K562 (cell line): ENCODE measurements around the gene ZBTB38. TPM values are rescaled to one million over a fixed set of nuclear protein-coding genes. Genes with fewer than 3 reads are reported as not detected.
A peak's percentile ranks its signal among the peaks of the same experiment; 100 is the strongest.

ENCODE experiments used
- ATF7 ChIP-seq: fragments of 450-650 bp; IDR thresholded peaks from 2 replicates; pipeline ENCODE4 v1.7.1; 2014; ENCODE audit warnings: mild to moderate bottlenecking, moderate library complexity
- CBX5 ChIP-seq: IDR thresholded peaks from 2 replicates; pipeline ENCODE4 v1.6.1; 2014; ENCODE audit warnings: low read depth, borderline replicate concordance
- CCNT2 ChIP-seq: IDR thresholded peaks from 2 replicates; pipeline ENCODE4 v1.6.1; 2011; ENCODE audit warnings: borderline replicate concordance, low read depth, mild to moderate bottlenecking, moderate library complexity, mixed read lengths, low read length; ENCODE audit not compliant: insufficient read length; ENCODE audit errors: extremely low read depth
- CSDE1 ChIP-seq, 2 experiments: fragments of 450-650 bp; IDR thresholded peaks; 2 replicates each; pipeline ENCODE4 v1.6.1; 2016; ENCODE audit warnings: mild to moderate bottlenecking in 1 of 2
- FOXP1 ChIP-seq: sonication (generic); formaldehyde crosslinking; IDR thresholded peaks from 2 replicates; pipeline ENCODE4 v1.8.0; 2022; ENCODE audit warnings: mild to moderate bottlenecking, missing genetic modification reagents
- FUS ChIP-seq: fragments of 200-400 bp; formaldehyde crosslinking; optimal IDR thresholded peaks from 2 replicates; pipeline ENCODE3; 2017; ENCODE audit warnings: low read depth, low read length
- HDAC8 ChIP-seq: fragments of 450-650 bp; IDR thresholded peaks from 2 replicates; pipeline ENCODE4 v1.6.1; 2016; ENCODE audit warnings: mild to moderate bottlenecking, missing genetic modification characterization, moderate library complexity, missing compliant biosample characterization
- L3MBTL2 ChIP-seq: fragments of 450-650 bp; IDR thresholded peaks from 2 replicates; pipeline ENCODE4 v1.6.1; 2016; ENCODE audit warnings: mild to moderate bottlenecking, moderate library complexity
- MCM3 ChIP-seq: fragments of 450-650 bp; IDR thresholded peaks from 2 replicates; pipeline ENCODE4 v1.6.1; 2016
- NCOA4 ChIP-seq: fragments of 450-650 bp; IDR thresholded peaks from 2 replicates; pipeline ENCODE4 v1.6.1; 2018; ENCODE audit warnings: mild to moderate bottlenecking; ENCODE audit not compliant: partially characterized antibody
- PML ChIP-seq: IDR thresholded peaks from 2 replicates; pipeline ENCODE4 v1.6.1; 2012; ENCODE audit warnings: low read length, inconsistent platforms
- POLR2A ChIP-seq: fragments of 450-650 bp; conservative IDR thresholded peaks from 2 replicates; pipeline ENCODE4 v1.6.1; 2016
- SIN3A ChIP-seq, 2 experiments: fragments of 150-350 bp in 1 of 2; IDR thresholded peaks; 2 replicates each; pipeline ENCODE4 v1.6.1; 2011 to 2016; ENCODE audit warnings: borderline replicate concordance in 2 of 2, low read depth in 2 of 2, low read length in 2 of 2, mild to moderate bottlenecking in 2 of 2, moderate library complexity in 2 of 2; ENCODE audit not compliant: control insufficient read depth in 1 of 2
- TGIF2 ChIP-seq: sonication (generic); formaldehyde crosslinking; IDR thresholded peaks from 2 replicates; pipeline ENCODE4 v1.8.1; 2022; ENCODE audit warnings: mild to moderate bottlenecking, missing genetic modification reagents, moderate library complexity
- WHSC1 ChIP-seq: IDR thresholded peaks from one replicate; pipeline ENCODE4 v1.6.1; 2012; ENCODE audit warnings: low read length, control low read depth, inconsistent platforms
- ZBTB11 ChIP-seq, 3 experiments: fragments of 200-800 bp in 1 of 3; fragments of 250-450 bp in 1 of 3; fragments of 450-650 bp in 1 of 3; sonication (Bioruptor Pico) in 1 of 3; sonication (Bioruptor generic) in 1 of 3; formaldehyde crosslinking in 1 of 3; IDR thresholded peaks; 2 replicates each; pipeline versions ENCODE4 v1.6.1 to v1.8.0; 2016 to 2022; ENCODE audit warnings: mild to moderate bottlenecking in 2 of 3, missing genetic modification characterization in 2 of 3, missing compliant biosample characterization in 1 of 3, moderate library complexity in 1 of 3
- ZNF146 ChIP-seq: IDR thresholded peaks from one replicate; pipeline ENCODE4 v1.6.1; 2018; ENCODE audit warnings: missing compliant biosample characterization; ENCODE audit not compliant: unreplicated experiment
- ZNF184 ChIP-seq: sonication (generic); formaldehyde crosslinking; IDR thresholded peaks from 2 replicates; pipeline ENCODE4 v1.5.0; 2020; ENCODE audit warnings: missing genetic modification reagents
- ZNF707 ChIP-seq: fragments of 250-450 bp; sonication (Bioruptor Pico); conservative IDR thresholded peaks from 2 replicates; pipeline ENCODE4 v1.8.0; 2022; ENCODE audit warnings: inconsistent platforms, mild to moderate bottlenecking, moderate library complexity
- polyA plus RNA-seq, 8 experiments: library from polyadenylated mRNA; depleted of rRNA in 4 of 8; stranded (reverse) in 5 of 8; unstranded in 3 of 8; fragments of >200 nt; fragmentation: Nextera tagmentation in 2 of 8; fragmentation: Illumina TruSeq in 1 of 8; extraction: Ambion mirVana in 2 of 8; extraction: Trizol in 1 of 8; gene quantifications; 2 replicates each; pipeline versions ENCODE4 v1.2.1 to v1.2.3, GENCODE V29; 2011 to 2014; ENCODE audit warnings: inconsistent platforms in 1 of 8, missing spikeins in 1 of 8
- total RNA-seq, 7 experiments: library from RNA; depleted of rRNA in 6 of 7; stranded (reverse); fragments of >200 nt in 6 of 7; fragmentation: Illumina TruSeq in 2 of 7; extraction: Trizol in 2 of 7; gene quantifications; 2 replicates each; pipeline versions ENCODE4 v1.2.1 to v1.2.3, GENCODE V29; 2011 to 2021; ENCODE audit warnings: low replicate concordance in 1 of 7
- TF ChIP-seq, protein P1 (sequence below): fragments of 150-350 bp; conservative IDR thresholded peaks from 2 replicates; pipeline ENCODE4 v1.6.1; 2014; ENCODE audit warnings: low read length
- TF ChIP-seq, protein P2 (sequence below): fragments of 250-450 bp; sonication (Bioruptor Pico); IDR thresholded peaks from 2 replicates; pipeline ENCODE4 v1.5.0; 2021

Gene ZBTB38
- total and polyA plus RNA-seq, 9 of the 15 experiments (the other 6 are each of a cell fraction or from before 2014, with no cell fraction given) = 12.1 to 39.4 (median 22.9) TPM

DNA sequence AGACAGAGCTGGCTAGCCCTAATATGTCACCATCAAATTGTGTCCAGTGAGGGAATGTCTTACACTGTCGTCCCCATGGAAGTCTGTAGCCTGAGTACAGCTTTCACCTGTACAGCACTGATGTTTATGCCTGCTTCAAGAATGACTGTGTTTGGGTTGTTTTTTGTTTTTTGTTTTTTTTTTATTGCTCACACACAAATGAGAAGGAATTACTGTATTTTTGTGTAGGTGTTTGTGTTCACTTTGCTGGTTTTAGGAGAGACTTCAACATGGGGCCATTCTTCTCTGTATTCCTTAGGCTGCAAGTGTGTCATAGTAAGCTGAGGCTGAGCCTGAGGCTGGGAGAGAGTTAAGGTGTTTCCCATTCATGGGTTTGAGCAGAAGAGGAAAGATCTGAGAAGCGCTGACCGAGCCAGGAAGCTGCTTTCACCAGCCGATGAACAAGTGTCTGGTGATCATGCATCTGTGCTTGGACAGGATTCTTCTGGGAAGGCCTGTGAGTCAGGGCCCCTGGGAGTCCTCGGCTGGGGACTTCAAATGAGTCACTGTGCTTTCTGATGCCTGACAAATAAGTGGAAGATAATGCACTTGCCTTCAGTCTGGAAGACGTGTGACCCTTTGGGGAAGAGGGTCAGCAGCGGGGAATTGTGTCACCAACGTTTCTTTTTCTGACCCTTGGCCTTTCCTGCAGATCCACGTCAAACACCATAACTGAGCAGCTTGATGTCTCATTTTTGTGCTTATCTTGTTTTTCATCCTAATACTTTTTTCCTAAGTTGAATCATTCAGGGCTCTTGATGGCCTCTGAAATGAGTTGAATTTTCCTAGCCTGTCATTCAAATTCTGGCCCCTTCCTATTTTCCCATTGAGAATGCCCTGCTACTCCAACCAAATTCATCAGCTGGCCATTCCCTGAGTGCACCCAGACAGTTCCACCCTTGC lies 36.7 kb upstream of the ZBTB38 start (continued):
- TF ChIP-seq, protein P1, sequence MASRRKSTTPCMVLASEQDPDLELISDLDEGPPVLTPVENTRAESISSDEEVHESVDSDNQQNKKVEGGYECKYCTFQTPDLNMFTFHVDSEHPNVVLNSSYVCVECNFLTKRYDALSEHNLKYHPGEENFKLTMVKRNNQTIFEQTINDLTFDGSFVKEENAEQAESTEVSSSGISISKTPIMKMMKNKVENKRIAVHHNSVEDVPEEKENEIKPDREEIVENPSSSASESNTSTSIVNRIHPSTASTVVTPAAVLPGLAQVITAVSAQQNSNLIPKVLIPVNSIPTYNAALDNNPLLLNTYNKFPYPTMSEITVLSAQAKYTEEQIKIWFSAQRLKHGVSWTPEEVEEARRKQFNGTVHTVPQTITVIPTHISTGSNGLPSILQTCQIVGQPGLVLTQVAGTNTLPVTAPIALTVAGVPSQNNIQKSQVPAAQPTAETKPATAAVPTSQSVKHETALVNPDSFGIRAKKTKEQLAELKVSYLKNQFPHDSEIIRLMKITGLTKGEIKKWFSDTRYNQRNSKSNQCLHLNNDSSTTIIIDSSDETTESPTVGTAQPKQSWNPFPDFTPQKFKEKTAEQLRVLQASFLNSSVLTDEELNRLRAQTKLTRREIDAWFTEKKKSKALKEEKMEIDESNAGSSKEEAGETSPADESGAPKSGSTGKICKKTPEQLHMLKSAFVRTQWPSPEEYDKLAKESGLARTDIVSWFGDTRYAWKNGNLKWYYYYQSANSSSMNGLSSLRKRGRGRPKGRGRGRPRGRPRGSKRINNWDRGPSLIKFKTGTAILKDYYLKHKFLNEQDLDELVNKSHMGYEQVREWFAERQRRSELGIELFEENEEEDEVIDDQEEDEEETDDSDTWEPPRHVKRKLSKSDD = no peak
- 0 out of 2 replicates have a peak, but pooled peaks have one; percentile 38 for TF ChIP-seq POLR2A
- TF ChIP-seq FOXP1 (CRISPR knock-in tag) = no peak
- peak; percentile 80 for TF ChIP-seq WHSC1
- no peak for TF ChIP-seq CBX5
- no peak for TF ChIP-seq MCM3
- peak; percentile 75; the same call in 1 of the 2 replicates for TF ChIP-seq ATF7
- no peak for TF ChIP-seq ZNF707
- TF ChIP-seq HDAC8 (tag) = no peak
- TF ChIP-seq FUS = no peak
- TF ChIP-seq ZNF146 (CRISPR knock-in tag) = no peak
- TF ChIP-seq PML = peak; percentile 22; the same call in 1 of the 2 replicates
- 0 out of 6 replicates have a peak, but pooled peaks of 1 of the 3 experiments have one; percentile 51 for TF ChIP-seq ZBTB11 (CRISPR knock-in tag; IDR thresholded peaks at IDR 0.05)
- no peak for TF ChIP-seq ZNF184
- no peak for TF ChIP-seq CSDE1 (IDR thresholded peaks at IDR 0.05)
- no peak for TF ChIP-seq CCNT2
- no peak for TF ChIP-seq SIN3A (IDR thresholded peaks at IDR 0.05; ENCODE audit: borderline replicate concordance in 2 of 2, control insufficient read depth in 1 of 2, low read depth in 2 of 2, low read length in 2 of 2)
- no peak for TF ChIP-seq TGIF2 (CRISPR knock-in tag)
- no peak for TF ChIP-seq NCOA4
- TF ChIP-seq, protein P2, sequence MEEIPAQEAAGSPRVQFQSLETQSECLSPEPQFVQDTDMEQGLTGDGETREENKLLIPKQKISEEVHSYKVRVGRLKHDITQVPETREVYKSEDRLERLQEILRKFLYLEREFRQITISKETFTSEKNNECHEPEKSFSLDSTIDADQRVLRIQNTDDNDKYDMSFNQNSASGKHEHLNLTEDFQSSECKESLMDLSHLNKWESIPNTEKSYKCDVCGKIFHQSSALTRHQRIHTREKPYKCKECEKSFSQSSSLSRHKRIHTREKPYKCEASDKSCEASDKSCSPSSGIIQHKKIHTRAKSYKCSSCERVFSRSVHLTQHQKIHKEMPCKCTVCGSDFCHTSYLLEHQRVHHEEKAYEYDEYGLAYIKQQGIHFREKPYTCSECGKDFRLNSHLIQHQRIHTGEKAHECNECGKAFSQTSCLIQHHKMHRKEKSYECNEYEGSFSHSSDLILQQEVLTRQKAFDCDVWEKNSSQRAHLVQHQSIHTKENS (CRISPR knock-in tag) = no peak
- peak; percentile 65 for TF ChIP-seq L3MBTL2
